ENCODE measurements around the gene DGKD. TPM values are rescaled to one million over a fixed set of nuclear protein-coding genes. Genes with fewer than 3 reads are reported as not detected.
A peak's percentile ranks its signal among the peaks of the same experiment; 100 is the strongest.

DGKD gene
- total RNA-seq, 1 experiment from 2014 or later, result 52.0 TPM

GRCh38 chr2:233404222-233404621 is 49.9 kb downstream of the DGKD start:
- no TSS peak for BruUV-seq (replicated peaks)
- H3K27me3 ChIP-seq (ENCODE audit: insufficient read depth, low read length), result no peaks in the 10 kb centered on the region
- no peak overlapping the region for H3K4me3 ChIP-seq (replicated peaks in 1 of 2; ENCODE audit: low read depth in 1 of 2, low read length in 2 of 2)
- peak; percentile 32 for DNase-seq (ENCODE audit: low read depth, low spot score)
- H3K4me1 ChIP-seq (ENCODE audit: control insufficient read depth in 1 of 2, insufficient read depth in 2 of 2, low read length in 2 of 2), result no peaks in the 10 kb centered on the region
- no peak overlapping the region for H2AFZ ChIP-seq (ENCODE audit: low read depth, low read length, poor library complexity, severe bottlenecking)
- H3K9ac ChIP-seq (ENCODE audit: low read length), result no peak overlapping the region
- no peaks in the 10 kb centered on the region for H3K9me2 ChIP-seq (ENCODE audit: insufficient read depth)
- H3K79me2 ChIP-seq (ENCODE audit: insufficient read depth, low read length), result peaks cover 8% of the 10 kb centered on the region; the same call in 1 of the 2 replicates
- ATAC-seq, result peak; percentile 88
- H3K9me3 ChIP-seq (ENCODE audit: control insufficient read depth in 1 of 2, insufficient read depth in 1 of 2, low read depth in 1 of 2, low read length in 2 of 2), result no peaks in the 10 kb centered on the region
- H3K4me2 ChIP-seq (ENCODE audit: low read length), result no peak overlapping the region
- no peaks in the 10 kb centered on the region for H4K20me1 ChIP-seq (ENCODE audit: insufficient read depth)
- ChIA-PET RAD21 (ENCODE audit: low non-redundant PET in 1 of 2, low total read pairs in 2 of 2, uncharacterized antibody in 2 of 2, unreplicated experiment in 2 of 2) (interaction anchor here in 1 of 2 experiments (1.1 kb wide), 1 partner anchor 39 kb away, joined by 5 read pairs; no protein-coding TSS in a partner anchor), CTCF (interaction anchor here (0.9 to 5.8 kb wide), 6 partner anchors 9 to 428 kb away, joined by 3 to 73 read pairs (median 4); no protein-coding TSS in a partner anchor), POLR2A (no interaction called here)
- intact Hi-C loops (cut with micrococcal nuclease), result loop anchor here (1.0 kb wide), 2 partner anchors 39 to 307 kb away; no protein-coding TSS in a partner anchor
- H3K27ac ChIP-seq (ENCODE audit: low read depth, low read length), result no peak overlapping the region
- no peak for TF ChIP-seq REST (IDR thresholded peaks at IDR 0.05; ENCODE audit: low read depth)
- TF ChIP-seq POLR2AphosphoS5 (IDR thresholded peaks at IDR 0.05; ENCODE audit: low read depth, low read length), result no peak
- peak; percentile 88 for TF ChIP-seq RAD21 (IDR thresholded peaks at IDR 0.05; ENCODE audit: low read depth)
- no peak for TF ChIP-seq EZH2phosphoT487 (IDR thresholded peaks at IDR 0.05; ENCODE audit: borderline replicate concordance)
- TF ChIP-seq TCF7L2 (IDR thresholded peaks at IDR 0.05; ENCODE audit: borderline replicate concordance, extremely low read depth, insufficient read depth, insufficient read length), result no peak
- no peak for TF ChIP-seq SIN3A (IDR thresholded peaks at IDR 0.05; ENCODE audit: low read depth)
- TF ChIP-seq SRF (IDR thresholded peaks at IDR 0.05; ENCODE audit: low read depth), result no peak
- TF ChIP-seq YY1 (IDR thresholded peaks at IDR 0.05; ENCODE audit: extremely low read depth, insufficient replicate concordance, low read depth, low read length), result no peak
- TF ChIP-seq ELF1 (IDR thresholded peaks at IDR 0.05; ENCODE audit: borderline replicate concordance, low read depth), result no peak
- TF ChIP-seq ZFX (IDR thresholded peaks at IDR 0.05), result no peak
- TF ChIP-seq ZBTB33 (IDR thresholded peaks at IDR 0.05; ENCODE audit: extremely low read depth, insufficient replicate concordance, low read length), result no peak
- no peak for TF ChIP-seq JUND (IDR thresholded peaks at IDR 0.05)
- no peak for TF ChIP-seq CEBPB (IDR thresholded peaks at IDR 0.05; ENCODE audit: low read depth)
- TF ChIP-seq CTCF (IDR thresholded peaks at IDR 0.05 in 2 of 3, conservative IDR thresholded peaks at IDR 0.05 in 1 of 3; ENCODE audit: borderline replicate concordance in 1 of 3, insufficient read depth in 1 of 3, low read depth in 2 of 3, low read length in 2 of 3), result peak; percentile 79 to 93 (median 91)
- H3K36me3 ChIP-seq (ENCODE audit: control insufficient read depth in 1 of 2, insufficient read depth in 2 of 2, low read length in 2 of 2), result no peaks in the 10 kb centered on the region
